Ovary (tissue), 3 donors: ENCODE data around the gene CCDC167.

ENCODE experiments used
- EP300 ChIP-seq: sonication (generic); formaldehyde crosslinking; IDR thresholded peaks from one replicate; pipeline ENCODE4 v1.6.1; 2017; ENCODE audit warnings: antibody characterized with exemption
- POLR2A ChIP-seq: fragments of 450-650 bp; IDR thresholded peaks from one replicate; pipeline ENCODE4 v1.6.1; 2017; ENCODE audit warnings: antibody characterized with exemption, mild to moderate bottlenecking, moderate library complexity
- TF ChIP-seq, protein P1 (sequence below), 3 donors: fragments of 450-650 bp in 2 of 3; fragments of 200-600 bp in 1 of 3; IDR thresholded peaks; one replicate each; pipeline versions ENCODE4 v1.5.1 to v1.8.0; 2016 to 2022; ENCODE audit warnings: antibody characterized with exemption in 3 of 3, mild to moderate bottlenecking in 1 of 3
- donor health status: DM: no; HTN: no; CAD: no.

DNA sequence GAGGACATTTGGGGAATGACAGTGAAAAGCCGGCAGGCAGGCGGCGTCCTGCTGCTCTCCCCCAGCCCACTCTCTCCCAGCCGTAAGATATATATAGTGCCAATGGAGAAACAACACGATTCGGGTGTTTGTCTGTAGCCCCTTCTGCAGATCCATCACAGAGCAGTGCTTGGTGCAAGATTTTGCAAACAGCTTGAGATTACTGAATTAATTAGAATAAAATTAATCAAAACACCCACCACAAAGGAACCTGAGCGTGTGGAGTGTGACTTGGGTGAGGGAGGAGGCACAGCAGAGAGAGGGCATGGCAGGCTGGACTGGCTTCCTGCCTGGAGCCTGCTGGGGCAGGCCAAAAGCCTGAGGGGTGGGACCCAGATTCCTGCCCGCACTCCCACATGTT, 28.8 kb upstream of the CCDC167 start:
- TF ChIP-seq, protein P1, sequence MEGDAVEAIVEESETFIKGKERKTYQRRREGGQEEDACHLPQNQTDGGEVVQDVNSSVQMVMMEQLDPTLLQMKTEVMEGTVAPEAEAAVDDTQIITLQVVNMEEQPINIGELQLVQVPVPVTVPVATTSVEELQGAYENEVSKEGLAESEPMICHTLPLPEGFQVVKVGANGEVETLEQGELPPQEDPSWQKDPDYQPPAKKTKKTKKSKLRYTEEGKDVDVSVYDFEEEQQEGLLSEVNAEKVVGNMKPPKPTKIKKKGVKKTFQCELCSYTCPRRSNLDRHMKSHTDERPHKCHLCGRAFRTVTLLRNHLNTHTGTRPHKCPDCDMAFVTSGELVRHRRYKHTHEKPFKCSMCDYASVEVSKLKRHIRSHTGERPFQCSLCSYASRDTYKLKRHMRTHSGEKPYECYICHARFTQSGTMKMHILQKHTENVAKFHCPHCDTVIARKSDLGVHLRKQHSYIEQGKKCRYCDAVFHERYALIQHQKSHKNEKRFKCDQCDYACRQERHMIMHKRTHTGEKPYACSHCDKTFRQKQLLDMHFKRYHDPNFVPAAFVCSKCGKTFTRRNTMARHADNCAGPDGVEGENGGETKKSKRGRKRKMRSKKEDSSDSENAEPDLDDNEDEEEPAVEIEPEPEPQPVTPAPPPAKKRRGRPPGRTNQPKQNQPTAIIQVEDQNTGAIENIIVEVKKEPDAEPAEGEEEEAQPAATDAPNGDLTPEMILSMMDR (IDR thresholded peaks at IDR 0.05), result no peak
- TF ChIP-seq EP300 (no peak), POLR2A (no peak)
